Gastrocnemius medialis (tissue), 4 donors: ENCODE data around the gene ADRA2C.

Source experiments
- CTCF ChIP-seq, 5 experiments: fragments of 450-650 bp in 3 of 5; fragments of 200-600 bp in 2 of 5; sonication (generic) in 2 of 5; IDR thresholded peaks in 4 of 5; conservative IDR thresholded peaks in 1 of 5; 1 replicate in 4 of 5; 2 replicates in 1 of 5; pipeline ENCODE4 v1.5.1; 2016 to 2019; ENCODE audit warnings: antibody characterized with exemption in 5 of 5, mild to moderate bottlenecking in 3 of 5, moderate library complexity in 3 of 5
- POLR2A ChIP-seq, 2 donors: fragments of 450-650 bp; IDR thresholded peaks; one replicate each; pipeline ENCODE4 v1.6.1; 2017; ENCODE audit warnings: antibody characterized with exemption in 2 of 2, mild to moderate bottlenecking in 2 of 2, moderate library complexity in 2 of 2

DNA sequence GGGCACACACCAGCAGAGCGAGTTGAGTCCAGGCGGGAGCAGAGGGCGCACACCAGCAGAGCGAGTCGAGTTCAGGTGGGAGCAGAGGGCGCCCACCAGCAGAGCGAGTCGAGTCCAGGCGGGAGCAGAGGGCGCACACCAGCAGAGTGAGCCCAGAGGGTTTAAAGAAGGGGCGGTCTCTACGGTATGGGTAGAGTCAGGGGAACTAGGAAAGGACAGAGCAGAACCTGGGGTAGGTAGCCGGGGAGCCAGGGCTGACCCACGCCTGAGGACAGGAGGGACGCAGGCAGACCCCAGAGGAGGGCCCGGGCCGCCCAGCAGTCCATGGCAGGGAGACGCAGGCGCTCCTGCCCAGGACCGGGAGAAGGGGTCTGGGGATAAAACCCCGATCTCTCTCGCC, 22.0 kb upstream of the ADRA2C start:
- no peak for TF ChIP-seq CTCF (IDR thresholded peaks at IDR 0.05 in 4 of 5, conservative IDR thresholded peaks at IDR 0.05 in 1 of 5)
- TF ChIP-seq POLR2A (IDR thresholded peaks at IDR 0.05) = no peak
